Activated T-cell treated with anti-CD3 and anti-CD28 coated beads for 1 hour (primary cell): Measurements from ENCODE around the gene CSTB.

Experiments
- DNase-seq: peaks from one replicate; pipeline ENCODE4 v3.0.0-alpha.2; 2020; ENCODE audit warnings: low read depth

Gene CSTB

DNA sequence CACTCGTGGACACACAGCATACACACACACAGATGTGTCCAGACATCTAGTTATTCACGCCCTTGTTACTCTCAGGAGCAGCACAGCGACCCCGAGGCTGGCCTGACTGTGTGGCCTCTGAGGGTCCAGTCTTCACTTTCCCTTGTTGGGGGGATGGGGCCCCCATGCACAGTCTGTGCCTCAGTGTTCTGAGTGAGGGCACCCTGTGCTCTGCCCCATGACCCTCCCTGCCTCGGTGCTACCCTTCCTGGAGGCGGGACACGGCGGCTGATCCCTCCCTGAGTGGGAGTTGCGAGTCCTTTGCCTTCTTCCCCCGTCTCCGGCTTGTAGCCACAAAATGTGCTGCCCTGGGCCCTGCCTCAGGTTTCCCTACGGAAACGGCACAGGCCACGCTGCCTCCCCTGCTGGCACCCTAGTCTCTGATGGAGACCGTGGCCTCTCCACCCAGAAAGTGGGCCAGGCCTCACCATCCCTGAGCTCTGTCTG, 8.6 kb downstream of the CSTB start:
- no peak for DNase-seq

- no peak for DNase-seq
Observed at GRCh38 chr21:43766734-43767497, 9.2 kb downstream of the CSTB start.

DNA sequence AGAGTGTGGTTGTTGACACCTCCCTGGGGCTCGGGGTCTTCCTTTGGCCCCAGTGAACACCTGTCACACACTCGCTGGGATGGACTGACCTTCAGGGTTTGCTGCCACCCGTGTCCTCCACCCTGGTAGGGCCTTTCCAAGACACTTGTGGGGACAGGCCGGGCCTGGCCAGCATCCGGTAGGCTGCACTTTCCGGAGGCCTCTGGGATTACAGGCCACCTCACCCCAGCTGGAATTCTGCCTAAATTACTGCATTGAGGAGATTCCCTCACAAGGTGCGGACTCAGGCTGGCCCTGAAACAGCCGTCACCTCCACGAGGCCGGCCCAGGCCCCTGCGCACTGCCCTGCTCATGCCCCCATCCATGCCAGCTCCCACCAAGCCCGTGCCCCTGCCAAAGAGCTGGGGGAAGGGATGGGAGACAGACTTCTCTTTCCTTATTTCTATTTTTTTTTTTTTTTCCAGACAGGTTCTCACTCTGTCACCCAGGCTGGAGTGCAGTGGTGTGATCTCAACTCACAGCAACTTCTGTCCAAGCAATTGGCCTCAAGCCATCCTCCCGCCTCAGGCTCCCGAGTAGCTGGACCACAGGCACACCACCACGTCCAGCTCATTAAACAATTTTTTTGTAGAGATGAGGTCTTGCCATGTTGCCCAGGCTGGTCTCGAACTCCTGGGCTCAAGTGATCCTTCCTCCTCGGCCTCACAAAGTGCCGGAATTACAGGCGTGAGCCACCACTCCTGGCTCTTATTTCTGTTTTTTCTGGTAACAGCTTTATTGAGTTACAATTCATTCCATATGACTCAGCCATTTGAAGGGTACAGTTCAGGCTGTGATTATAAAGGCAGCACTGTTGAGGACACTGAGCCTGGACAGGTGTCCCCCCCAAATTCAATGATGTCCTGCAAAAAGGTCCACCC, 11.3 kb downstream of the CSTB start:
- DNase-seq, result no peak

DNA sequence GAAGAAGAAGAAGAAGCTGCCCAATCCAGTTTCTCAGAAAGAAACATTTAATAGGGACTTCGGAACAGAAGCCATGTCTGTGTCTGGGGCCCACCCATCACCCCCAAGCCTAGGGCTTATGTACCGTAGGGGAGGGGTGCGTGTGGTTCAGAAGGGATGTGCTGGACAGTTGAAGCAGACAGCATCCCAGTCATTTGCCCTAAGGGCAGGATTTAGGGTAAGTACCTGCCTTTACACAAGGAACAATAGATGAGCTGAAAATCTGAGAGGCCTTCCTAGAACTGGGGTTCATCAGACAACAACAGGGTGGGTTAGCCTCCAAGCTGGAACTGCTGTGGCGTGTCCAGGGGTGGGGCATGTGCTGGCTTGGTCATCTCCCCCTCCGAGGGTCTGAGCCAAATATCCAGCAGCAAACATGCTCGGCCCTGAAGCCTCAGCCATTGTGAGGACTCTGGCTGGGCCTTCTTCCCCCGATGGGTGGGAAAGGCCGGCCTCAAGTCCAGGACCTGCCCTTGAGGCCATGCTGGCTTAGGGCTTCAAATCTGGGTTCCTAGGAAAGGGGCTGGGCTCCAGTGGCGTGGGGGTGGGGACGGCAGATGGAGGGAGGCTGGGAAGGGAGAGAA, 12.1 kb downstream of the CSTB start:
- DNase-seq, result no peak

DNA sequence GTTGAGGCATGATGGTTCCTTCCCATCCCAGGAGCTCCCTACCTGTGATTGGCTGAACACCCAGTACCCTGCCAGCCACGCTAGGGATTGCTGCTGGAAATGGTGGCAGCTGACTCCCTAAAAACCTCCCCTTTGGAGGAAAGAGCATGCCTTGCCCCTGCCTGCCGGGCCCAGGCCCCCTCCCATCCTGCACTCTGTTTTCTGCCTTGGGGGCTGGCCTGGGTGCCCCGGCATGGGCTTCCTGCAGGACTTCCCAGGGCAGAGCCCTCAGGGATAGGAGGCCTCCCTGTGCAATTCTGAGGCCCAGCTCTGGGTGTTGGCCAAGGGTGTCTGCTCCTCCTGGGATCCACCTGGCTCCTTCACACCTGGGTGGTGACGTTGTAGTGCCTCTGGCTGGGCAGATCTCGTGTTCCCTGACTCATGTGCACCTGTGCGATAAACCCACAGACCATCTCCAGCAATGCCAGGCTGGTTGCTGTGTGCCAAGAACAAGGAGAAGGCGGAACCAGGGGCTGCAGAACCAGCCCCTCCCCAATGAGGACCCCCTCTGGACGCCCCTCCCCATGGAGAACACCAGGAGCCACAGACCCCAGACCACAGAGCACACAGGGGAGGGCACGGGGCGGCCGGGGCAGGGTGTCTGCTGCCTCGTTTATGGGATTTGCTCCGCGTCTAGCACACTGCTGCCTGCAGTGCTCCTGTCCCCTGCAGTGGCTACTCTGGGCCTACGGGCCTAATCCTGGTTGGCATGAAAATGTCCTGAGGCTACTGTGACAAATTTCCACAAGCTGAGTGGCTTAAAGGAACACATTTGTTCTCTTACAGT, 13.6 kb downstream of the CSTB start:
- DNase-seq, result no peak

DNA sequence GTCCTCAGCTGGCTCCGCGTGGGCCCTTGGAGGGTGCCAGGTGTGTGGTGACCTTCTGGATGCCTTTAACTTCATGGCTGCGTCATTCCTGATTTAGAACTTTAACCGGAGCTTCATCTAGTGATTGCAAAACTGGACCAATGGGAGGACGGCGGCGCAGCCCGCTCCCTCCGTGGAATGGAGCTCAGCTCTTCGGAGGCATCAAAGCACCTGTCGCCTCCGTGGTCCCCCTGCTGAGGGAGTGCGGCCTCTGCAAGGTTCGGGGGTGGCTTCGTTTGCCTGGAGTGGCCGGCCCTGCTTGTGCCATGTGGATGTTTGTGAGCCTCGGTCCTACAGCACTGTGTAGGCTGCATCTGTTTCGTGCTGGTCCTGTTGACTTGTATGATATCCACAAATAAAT, 14.2 kb downstream of the CSTB start:
- no peak for DNase-seq

- no peak for DNase-seq
Observed at GRCh38 chr21:43760391-43760958, 15.6 kb downstream of the CSTB start.

DNA sequence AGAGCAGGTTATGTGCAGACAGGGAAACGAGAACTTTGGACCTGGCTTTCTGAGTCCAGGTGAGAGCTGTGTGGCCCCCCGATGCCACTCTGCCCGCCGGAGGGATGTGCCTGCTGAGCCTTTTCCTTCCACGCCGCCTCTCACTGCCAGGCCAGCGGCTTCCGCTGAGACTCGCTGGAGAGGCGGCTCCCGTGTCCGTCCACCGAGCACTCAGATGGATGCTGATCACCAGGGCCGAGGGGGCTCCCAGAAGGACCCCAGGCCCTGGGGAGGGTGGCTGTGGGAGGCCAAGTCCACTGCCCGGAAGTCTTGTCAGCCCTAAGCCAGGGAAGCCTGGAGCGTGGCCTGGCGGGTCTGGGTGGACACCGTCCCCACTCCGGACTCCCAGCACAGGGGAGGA, 16.5 kb downstream of the CSTB start:
- no peak for DNase-seq

GRCh38 chr21:43758811-43759210, 17.3 kb downstream of the CSTB start:
- DNase-seq, result no peak

GRCh38 chr21:43758111-43758641, 17.9 kb downstream of the CSTB start:
- no peak for DNase-seq

GRCh38 chr21:43757601-43758000, 18.5 kb downstream of the CSTB start:
- no peak for DNase-seq

- no peak for DNase-seq
Observed at GRCh38 chr21:43755820-43756594, 20.1 kb downstream of the CSTB start.

DNA sequence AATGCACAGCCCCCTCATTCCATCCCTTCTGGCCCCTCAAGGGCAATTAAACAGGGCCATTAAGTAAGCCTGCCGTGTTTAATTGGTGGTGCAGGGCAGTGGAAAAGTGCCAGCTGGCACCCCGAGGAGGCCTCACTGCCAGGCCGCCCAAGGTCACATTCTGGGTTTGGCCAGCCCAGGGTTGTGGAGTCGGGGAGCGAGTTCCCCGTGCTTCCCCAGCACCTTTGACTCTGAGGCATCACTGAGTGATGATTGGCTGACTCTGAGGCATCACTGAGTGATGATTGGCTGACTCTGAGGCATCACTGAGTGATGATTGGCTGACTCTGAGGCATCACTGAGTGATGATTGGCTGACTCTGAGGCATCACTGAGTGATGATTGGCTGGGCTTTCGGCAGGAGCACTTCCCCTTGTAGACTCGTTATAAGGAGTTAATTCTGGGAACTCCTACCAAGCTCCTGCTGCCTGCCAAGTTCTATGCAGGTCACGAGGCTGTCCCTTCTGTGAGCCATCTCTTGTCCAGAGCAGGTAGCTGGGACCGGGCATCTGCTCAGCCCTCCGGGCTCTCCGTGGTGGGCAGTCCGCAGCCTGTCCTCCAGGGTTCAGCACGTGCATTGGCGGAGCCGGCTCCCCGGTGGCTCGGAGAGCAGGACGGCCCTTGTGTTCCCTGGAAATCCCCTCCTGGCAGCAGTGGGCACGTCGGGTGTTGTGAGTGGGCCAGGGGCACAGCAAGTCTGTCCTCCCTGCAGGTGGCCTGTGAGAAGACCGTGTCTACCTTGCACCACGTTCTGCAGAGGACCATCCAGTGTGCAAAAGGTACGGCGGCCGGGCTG, 20.9 kb downstream of the CSTB start:
- no peak for DNase-seq

DNA sequence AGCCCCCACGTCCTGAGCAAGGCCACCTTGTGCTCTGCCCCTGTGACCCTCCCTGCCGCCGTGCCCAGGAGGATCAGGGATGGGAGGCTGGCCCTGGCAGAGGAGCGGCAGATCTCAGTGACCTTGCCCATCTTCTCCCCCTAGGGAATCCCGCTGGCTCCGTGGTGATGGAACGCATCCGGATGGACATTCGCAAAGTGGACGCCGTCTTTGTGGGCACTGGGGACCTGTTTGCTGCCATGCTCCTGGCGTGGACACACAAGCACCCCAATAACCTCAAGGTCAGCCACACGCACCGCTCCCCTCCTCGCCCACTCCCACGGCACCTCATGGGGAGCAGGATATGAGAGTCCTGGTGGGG, 22.7 kb downstream of the CSTB start:
- no peak for DNase-seq

GRCh38 chr21:43752758-43753438, 23.2 kb downstream of the CSTB start:
- DNase-seq, result no peak

DNA sequence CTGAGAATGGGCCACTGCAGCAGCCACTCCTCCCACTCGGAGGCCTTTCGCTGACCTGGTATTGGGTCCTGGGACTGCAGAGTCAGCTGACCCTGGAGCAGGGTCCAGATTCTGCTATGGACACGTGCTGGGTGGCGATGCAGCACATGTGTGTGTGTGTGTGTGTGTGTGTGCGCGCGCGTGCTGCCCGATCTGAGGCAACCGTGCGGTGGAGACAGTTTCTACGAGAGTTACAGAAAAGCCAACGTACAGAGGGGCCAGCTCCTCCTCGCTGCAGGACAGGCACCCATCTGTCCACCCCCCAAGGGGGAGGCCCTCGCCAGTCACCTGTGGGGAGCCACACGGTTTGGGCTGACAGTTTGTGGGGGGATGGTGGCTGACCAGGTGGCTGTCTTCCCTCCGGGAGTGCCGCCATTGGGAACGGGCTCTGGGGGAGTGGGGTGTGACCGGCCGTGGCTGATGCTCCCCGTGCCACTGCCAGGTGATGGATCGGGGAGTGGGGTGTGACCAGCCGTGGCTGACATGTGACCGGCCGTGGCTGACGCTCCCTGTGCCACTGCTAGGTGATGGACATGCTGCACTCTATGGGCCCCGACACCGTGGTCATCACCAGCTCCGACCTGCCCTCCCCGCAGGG, 24.0 kb downstream of the CSTB start:
- no peak for DNase-seq

DNA sequence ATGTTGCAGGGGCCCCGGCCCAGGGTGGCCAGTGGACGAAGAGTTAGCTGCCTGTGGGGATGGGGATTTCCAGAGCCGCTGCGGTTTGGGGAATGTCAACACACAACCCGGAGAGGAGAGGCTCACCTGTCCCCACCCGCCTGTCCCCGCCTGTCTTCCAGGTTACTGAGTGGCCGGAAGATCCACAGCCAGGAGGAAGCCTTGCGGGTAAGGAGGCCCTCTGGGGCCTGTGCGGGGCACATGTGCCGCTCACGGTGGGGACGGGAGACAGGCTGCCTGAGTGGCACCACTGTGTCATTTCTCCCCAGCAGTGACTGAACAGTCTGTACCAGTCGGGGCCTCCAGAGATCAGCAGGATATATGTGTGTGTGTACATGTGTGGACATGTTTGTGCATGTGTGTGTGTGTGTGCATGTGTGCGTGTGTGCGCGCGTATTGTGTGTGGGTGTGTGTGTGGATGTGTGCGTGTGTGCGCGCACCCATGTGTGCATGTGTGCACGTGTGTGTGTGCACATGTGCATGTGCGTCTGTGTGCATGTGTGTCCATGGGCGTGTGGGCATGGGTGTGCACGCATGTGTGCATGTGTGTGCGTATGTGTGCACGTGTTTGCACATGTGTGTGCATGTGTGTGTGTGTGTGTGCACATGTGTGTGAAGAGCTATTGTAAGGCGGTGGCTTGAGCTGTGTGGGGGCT, 25.6 kb downstream of the CSTB start:
- DNase-seq, result no peak
